Smooth muscle cell (in vitro differentiated cells): ENCODE measurements around the gene PRDX5. TPM values are rescaled to one million over a fixed set of nuclear protein-coding genes. Genes with fewer than 3 reads are reported as not detected.

Experiments
- DNase-seq: peaks from one replicate; lab custom pipeline; 2025; ENCODE audit not compliant: unreplicated experiment; lab: John Stamatoyannopoulos, UW
- H2AFZ ChIP-seq: fragments of 200-600 bp; sonication (generic); 2 replicates; pipeline ENCODE4 v1.6.0; 2016; ENCODE audit warnings: antibody characterized with exemption, low read depth, mild to moderate bottlenecking
- H3F3A ChIP-seq: fragments of 200-600 bp; sonication (generic); 2 replicates; pipeline ENCODE4 v1.6.0; 2017; ENCODE audit warnings: antibody characterized with exemption, low read depth
- H3K27ac ChIP-seq: fragments of 200-600 bp; sonication (generic); 2 replicates; pipeline ENCODE4 v1.5.1; 2016; ENCODE audit warnings: low read depth, mild to moderate bottlenecking
- H3K27me3 ChIP-seq: fragments of 200-600 bp; sonication (generic); 2 replicates; pipeline ENCODE4 v1.6.1; 2016; ENCODE audit warnings: low read depth, mild to moderate bottlenecking
- H3K36me3 ChIP-seq: fragments of 200-600 bp; sonication (generic); 2 replicates; pipeline ENCODE4 v1.5.1; 2016; ENCODE audit warnings: low read depth
- H3K4me1 ChIP-seq: fragments of 200-600 bp; sonication (generic); 2 replicates; pipeline ENCODE4 v1.5.1; 2016; ENCODE audit warnings: low read depth
- H3K4me2 ChIP-seq: fragments of 200-600 bp; sonication (generic); 2 replicates; pipeline ENCODE4 v1.6.0; 2016; ENCODE audit warnings: mild to moderate bottlenecking
- H3K4me3 ChIP-seq: fragments of 200-600 bp; sonication (generic); 2 replicates; pipeline ENCODE4 v1.5.1; 2016; ENCODE audit warnings: mild to moderate bottlenecking
- H3K79me2 ChIP-seq: fragments of 200-600 bp; sonication (generic); 2 replicates; pipeline ENCODE4 v1.6.0; 2016; ENCODE audit warnings: low read depth, mild to moderate bottlenecking
- H3K9ac ChIP-seq: fragments of 200-600 bp; sonication (generic); 2 replicates; pipeline ENCODE4 v1.6.0; 2016; ENCODE audit warnings: low read depth
- H3K9me3 ChIP-seq: fragments of 200-600 bp; sonication (generic); replicated peaks from 2 replicates; pipeline ENCODE4 v1.5.1; 2016; ENCODE audit warnings: low read depth
- H4K20me1 ChIP-seq: fragments of 200-600 bp; sonication (generic); 2 replicates; pipeline ENCODE4 v1.6.0; 2016; ENCODE audit warnings: low read depth
- CTCF ChIP-seq: fragments of 200-600 bp; sonication (generic); IDR thresholded peaks from 2 replicates; pipeline ENCODE4 v1.5.1; 2017; ENCODE audit warnings: borderline replicate concordance, mild to moderate bottlenecking, antibody characterized with exemption; ENCODE audit not compliant: insufficient read depth, poor library complexity, severe bottlenecking
- WGBS: methylation state at CpG from one replicate; pipeline ENCODE4 v1.1.7; 2016; ENCODE audit warnings: low lambda C conversion rate; 5-methylcytosine and 5-hydroxymethylcytosine counted together
- polyA plus RNA-seq: library from polyadenylated mRNA; unstranded; fragments of >200 nt; fragmentation: Nextera tagmentation; extraction: Ambion mirVana; gene quantifications from 2 replicates; pipeline ENCODE4 v1.2.1, GENCODE V29; 2016
- total RNA-seq: library from RNA; depleted of rRNA; stranded (reverse); fragments of >200 nt; gene quantifications from 2 replicates; pipeline ENCODE4 v1.2.3, GENCODE V29; 2014

The PRDX5 gene
- total and polyA plus RNA-seq, 2 experiments from 2014 or later, result 169 to 474 TPM

GRCh38 chr11:64316672-64317324 is 1.1 kb upstream of the PRDX5 start:
- Histone ChIP-seq H2AFZ (peak overlapping the region; percentile 42), H3K4me2 (peak overlapping the region; percentile 90), H3K27ac (peak overlapping the region; percentile 96), H3K9me3 (no peaks in the 10 kb centered on the region), H3K79me2 (peaks cover 6% of the 10 kb centered on the region), H3K27me3 (no peaks in the 10 kb centered on the region), H3K4me3 (peak overlapping the region; percentile 95), H3K4me1 (peaks cover 8% of the 10 kb centered on the region), H4K20me1 (no peaks in the 10 kb centered on the region), H3F3A (no peaks in the 10 kb centered on the region), H3K9ac (peak overlapping the region; percentile 88), H3K36me3 (no peaks in the 10 kb centered on the region)
- 9% methylated on average over 32 of the region's 32 CpGs for WGBS
- TF ChIP-seq CTCF, result no peak
- DNase-seq, result no peak

- Histone ChIP-seq H3K4me2 (peak within 1 kb of the TSS; percentile 90), H3K4me1 (peaks cover 8% of the 10 kb centered on the region), H3K79me2 (peaks cover 6% of the 10 kb centered on the region), H3K27ac (peak within 1 kb of the TSS; percentile 96), H4K20me1 (no peaks in the 10 kb centered on the region), H2AFZ (peak within 1 kb of the TSS; percentile 61), H3K4me3 (peak within 1 kb of the TSS; percentile 95), H3F3A (no peaks in the 10 kb centered on the region), H3K9ac (peak within 1 kb of the TSS; percentile 88), H3K36me3 (no peaks in the 10 kb centered on the region), H3K27me3 (no peaks in the 10 kb centered on the region), H3K9me3 (no peaks in the 10 kb centered on the region)
- DNase-seq, result peak; percentile 80
- no peak for TF ChIP-seq CTCF
- under 1% methylated on average over 43 of the region's 43 CpGs for WGBS
Measured at GRCh38 chr11:64317325-64317960, 478 bp upstream of the PRDX5 start, which contains the start of gene TRMT112. TRMT112 (minus strand) TSS chr11:64317559; CDS start chr11:64317526, 33 bp downstream.

- no peaks in the 10 kb centered on the region for H3K36me3 ChIP-seq
- no peak for DNase-seq
- peak overlapping the region; percentile 22 for H3K27ac ChIP-seq
- TF ChIP-seq CTCF, result no peak
- 34% methylated on average over 15 of the region's 19 CpGs for WGBS
- H3K9me3 ChIP-seq, result no peaks in the 10 kb centered on the region
- H3K4me2 ChIP-seq, result peak overlapping the region; percentile 90
- no peaks in the 10 kb centered on the region for H4K20me1 ChIP-seq
- H3K79me2 ChIP-seq, result peaks cover 6% of the 10 kb centered on the region
- H3K4me1 ChIP-seq, result peaks cover 8% of the 10 kb centered on the region
- no peaks in the 10 kb centered on the region for H3F3A ChIP-seq
- no peaks in the 10 kb centered on the region for H3K27me3 ChIP-seq
- H2AFZ ChIP-seq, result no peak overlapping the region
- peak overlapping the region; percentile 95 for H3K4me3 ChIP-seq
- peak overlapping the region; percentile 88 for H3K9ac ChIP-seq
Measured at GRCh38 chr11:64318766-64319761, 1.1 kb downstream of the PRDX5 start.
